Stimulated activated CD4-positive, alpha-beta T cell treated with anti-CD3 and anti-CD28 coated beads, Interleukin-12 subunit alpha, Interleukin-12 subunit beta, amount 100 ng/mL, for 48 hours (primary cell): ENCODE measurements around the gene NCMAP.
A peak's percentile ranks its signal among the peaks of the same experiment; 100 is the strongest.

ENCODE experiments used
- DNase-seq, 3 donors: peaks; one replicate each; pipeline ENCODE4 v3.0.0-alpha.2; 2020; ENCODE audit warnings: low read depth in 2 of 3, low spot score in 1 of 3

Gene NCMAP

DNA sequence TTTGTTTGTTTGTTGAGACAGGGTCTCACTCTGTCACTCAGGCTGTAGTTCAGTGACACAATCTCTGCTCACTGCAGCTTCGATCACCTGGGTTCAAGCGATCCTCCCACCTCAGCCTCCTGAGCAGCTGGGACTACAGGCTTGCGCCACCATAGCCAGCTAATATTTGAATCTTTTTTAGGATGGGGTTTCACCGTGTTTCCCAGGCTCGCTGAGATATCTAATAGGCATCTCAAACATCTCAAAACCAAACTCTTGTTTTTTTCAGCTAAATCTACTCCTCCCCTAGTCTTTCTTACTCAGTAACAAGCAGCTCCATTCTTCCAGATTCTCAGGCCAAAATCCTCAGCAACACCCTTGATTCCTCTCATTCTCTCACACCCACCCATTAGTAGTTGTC, 65.2 kb downstream of the NCMAP start:
- no peak for DNase-seq

DNA sequence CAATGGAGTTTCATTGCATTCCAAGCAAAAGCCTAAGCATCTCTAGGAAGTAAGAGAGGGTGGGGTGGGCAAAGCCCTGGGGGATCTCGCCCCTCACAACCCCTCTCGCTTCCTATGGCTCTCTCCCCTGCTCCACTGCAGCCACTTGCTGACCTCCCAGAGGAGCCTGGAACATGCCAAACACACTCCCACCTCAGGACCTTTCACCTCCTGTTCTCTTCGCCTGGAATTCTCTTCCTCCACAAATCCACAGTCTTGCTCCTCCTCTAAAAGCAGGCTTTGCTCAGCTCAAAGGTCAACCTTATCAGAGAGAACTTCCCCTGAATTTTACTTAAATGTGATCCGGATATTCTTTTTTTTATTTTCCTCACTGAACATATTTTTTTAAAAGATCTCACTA, 66.3 kb downstream of the NCMAP start:
- DNase-seq, result no peak

- DNase-seq, result no peak
Measured at GRCh38 chr1:24632832-24633175, 76.9 kb downstream of the NCMAP start.

DNA sequence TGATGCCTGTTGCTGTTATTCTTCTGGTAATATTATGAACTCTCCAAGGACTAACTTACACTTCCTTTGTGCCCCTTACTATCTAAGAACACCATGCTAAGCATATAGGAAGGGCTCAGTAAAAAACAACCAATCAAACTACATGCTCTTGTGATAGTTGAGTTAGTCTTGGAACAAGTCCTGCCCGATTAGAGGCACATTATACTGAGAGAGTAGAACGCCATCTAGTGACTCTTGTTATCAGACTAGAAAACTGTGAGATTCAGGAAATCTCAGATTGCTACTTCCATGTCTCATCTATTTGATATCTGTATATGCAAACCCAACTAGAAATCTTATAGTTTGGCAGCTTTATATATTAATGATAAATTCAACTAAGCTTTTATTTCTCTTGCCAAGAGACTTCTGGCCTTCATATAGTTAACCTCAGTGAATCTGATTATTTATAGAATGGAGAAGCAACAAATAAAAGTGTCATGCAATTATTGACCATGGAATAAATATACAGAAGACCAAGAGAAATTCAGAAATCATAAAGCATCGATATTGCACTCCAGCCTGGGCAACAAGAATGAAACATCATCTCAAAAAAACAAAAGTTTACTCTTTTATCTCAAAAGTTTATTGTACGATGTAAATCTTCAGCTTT, 79.4 kb downstream of the NCMAP start:
- peak in 1 of 3 donors; percentile 27 for DNase-seq

DNA sequence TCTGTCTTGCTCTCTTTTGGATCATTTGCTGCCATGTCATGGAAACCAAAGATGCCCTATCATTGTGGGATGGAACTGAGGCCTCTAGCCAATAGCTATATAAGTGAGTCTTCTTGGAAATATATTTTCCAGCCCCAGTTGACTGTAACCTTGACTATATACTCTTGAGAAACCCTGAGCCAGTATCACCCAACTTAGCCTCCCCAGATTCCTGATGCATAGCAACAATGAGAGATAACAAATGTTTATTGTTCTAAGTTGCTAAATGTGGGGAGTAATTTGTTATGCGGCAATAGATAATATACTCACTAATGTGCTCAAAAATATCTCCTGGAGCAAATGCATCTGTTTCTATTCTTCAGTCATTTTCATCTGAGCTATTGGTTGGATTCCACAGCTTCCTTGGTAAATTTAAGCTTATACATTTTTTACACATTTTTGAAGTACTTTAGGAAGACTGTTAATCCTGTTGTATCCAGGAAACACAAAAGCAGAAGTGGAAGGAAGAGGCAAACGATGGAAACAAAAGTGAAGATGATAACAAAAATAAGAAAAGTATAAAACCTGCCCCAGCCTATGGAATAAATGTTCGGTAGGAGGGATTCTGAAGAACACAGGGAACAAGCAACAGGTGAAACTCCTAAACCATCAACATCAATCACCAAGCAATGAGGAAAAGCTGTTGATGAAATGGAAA, 80.9 kb downstream of the NCMAP start:
- DNase-seq, result no peak

GRCh38 chr1:24639094-24639493, 83.2 kb downstream of the NCMAP start:
- no peak for DNase-seq

- DNase-seq, result no peak
Measured at GRCh38 chr1:24639881-24640280, 84.0 kb downstream of the NCMAP start.

DNA sequence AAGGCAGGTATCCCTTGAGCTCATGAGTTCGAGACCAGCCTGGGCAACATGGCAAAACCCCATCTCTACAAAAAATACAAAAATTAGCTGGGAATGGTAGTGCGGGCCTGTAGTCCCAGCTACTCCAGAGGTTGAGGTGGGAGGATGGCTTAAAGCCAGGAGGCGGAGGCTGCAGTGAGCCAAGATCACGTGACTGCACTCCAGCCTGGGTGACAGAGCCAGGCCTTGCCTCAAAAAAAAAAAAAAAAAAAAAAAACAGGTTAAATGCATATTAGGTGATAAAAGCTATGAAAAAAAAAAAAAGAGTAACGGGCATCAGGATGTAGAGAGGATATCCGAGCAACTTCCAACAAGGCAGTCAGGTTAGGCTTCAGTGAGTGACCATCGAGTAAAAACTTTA, 84.4 kb downstream of the NCMAP start:
- DNase-seq, result no peak

- DNase-seq, result peak in 2 of 3 donors; percentile 20 to 26
Measured at GRCh38 chr1:24641646-24642151, 85.8 kb downstream of the NCMAP start.

GRCh38 chr1:24642481-24643362, 86.8 kb downstream of the NCMAP start, which contains the start of gene SRRM1:
Gene SRRM1, plus strand, starts transcription at chr1:24643302. Its CDS starts 25 bp downstream, at chr1:24643327.
- peak; percentile 95 to 99 (median 98) for DNase-seq

- DNase-seq, result peak in 2 of 3 donors; percentile 6 to 10
Measured at GRCh38 chr1:24643363-24644099, 87.6 kb downstream of the NCMAP start.

- DNase-seq, result peak in 1 of 3 donors; percentile 8
Measured at GRCh38 chr1:24644100-24644384, 88.2 kb downstream of the NCMAP start.

- no peak for DNase-seq
Measured at GRCh38 chr1:24648919-24649318, 93.0 kb downstream of the NCMAP start.

- no peak for DNase-seq
Measured at GRCh38 chr1:24652382-24652781, 96.5 kb downstream of the NCMAP start.

- DNase-seq, result no peak
Measured at GRCh38 chr1:24654010-24654409, 98.1 kb downstream of the NCMAP start.

DNA sequence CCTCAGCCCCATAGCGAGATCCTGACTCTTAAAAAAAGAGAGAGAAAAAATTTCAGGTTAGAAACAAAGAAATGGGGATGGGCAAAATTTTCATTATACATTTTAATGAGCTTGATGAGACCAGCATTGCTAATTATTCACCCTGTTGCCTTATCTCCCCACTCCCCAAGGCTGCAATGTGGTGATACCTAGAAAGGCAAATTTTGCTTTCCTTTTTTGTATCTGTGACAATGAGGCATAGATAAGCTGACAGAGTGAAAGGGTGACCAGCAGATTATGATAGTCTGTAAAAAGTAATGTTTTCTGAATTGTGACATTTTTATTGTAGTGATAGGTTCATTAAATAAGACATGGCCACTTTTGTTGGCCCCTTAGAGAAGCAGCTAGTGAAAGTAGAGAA, 100.2 kb downstream of the NCMAP start:
- DNase-seq, result no peak

- no peak for DNase-seq
Measured at GRCh38 chr1:24657781-24658180, 101.9 kb downstream of the NCMAP start.
